HPDE6-E6E7 (cell line): Measurements from ENCODE around the gene MC1R.
"Not testable (repeated sequence)": the region's sequence is repeated elsewhere in the genome, so short reads cannot be mapped to it uniquely, and the experiment has no call there.

Experiments
- DNase-seq: peaks from one replicate; pipeline ENCODE4 v3.0.0; 2011; ENCODE audit warnings: missing footprints; ENCODE audit errors: extremely low spot score

The MC1R gene

GRCh38 chr16:89913408-89914387 lies 5.0 kb upstream of the MC1R start:
- DNase-seq: no peak

GRCh38 chr16:89914642-89915285 lies 3.9 kb upstream of the MC1R start:
- not testable (repeated sequence) for DNase-seq

- no peak for DNase-seq
Measured at GRCh38 chr16:89915303-89916232, 3.1 kb upstream of the MC1R start.

GRCh38 chr16:89917773-89918452 lies 749 bp upstream of the MC1R start:
- DNase-seq: peak; percentile 73

- DNase-seq: no peak
Measured at GRCh38 chr16:89919535-89920406, 1.1 kb downstream of the MC1R start.

GRCh38 chr16:89920723-89921122 lies 2.1 kb downstream of the MC1R start:
- no peak for DNase-seq

- DNase-seq: no peak
Measured at GRCh38 chr16:89921131-89921701, 2.6 kb downstream of the MC1R start.

GRCh38 chr16:89921702-89922476 lies 3.2 kb downstream of the MC1R start:
- DNase-seq: peak; percentile 95

- peak; percentile 83 for DNase-seq
Measured at GRCh38 chr16:89922477-89922883, 3.8 kb downstream of the MC1R start.

- peak; percentile 93 for DNase-seq
Measured at GRCh38 chr16:89922884-89923639, 4.4 kb downstream of the MC1R start, which contains the start of gene TUBB3. TUBB3 (plus strand) TSS chr16:89923342; CDS start chr16:89923402, 60 bp downstream.

- DNase-seq: no peak
Measured at GRCh38 chr16:89923640-89924296, 5.1 kb downstream of the MC1R start.

- DNase-seq: no peak
Measured at GRCh38 chr16:89924297-89924924, 5.7 kb downstream of the MC1R start.

GRCh38 chr16:89924925-89925307 lies 6.3 kb downstream of the MC1R start:
- no peak for DNase-seq

GRCh38 chr16:89925596-89926079 lies 7.0 kb downstream of the MC1R start:
- no peak for DNase-seq

- no peak for DNase-seq
Measured at GRCh38 chr16:89931305-89931896, 12.7 kb downstream of the MC1R start.

- DNase-seq: no peak
Measured at GRCh38 chr16:89931964-89932363, 13.3 kb downstream of the MC1R start.

GRCh38 chr16:89934019-89934418 lies 15.4 kb downstream of the MC1R start:
- not testable (repeated sequence) for DNase-seq
